Endothelial cell of umbilical vein (primary cell): ENCODE results near the gene NAP1L1. TPM values are rescaled to one million over a fixed set of nuclear protein-coding genes. Genes with fewer than 3 reads are reported as not detected.

Experiments
- BruUV-seq: library from RNA; stranded (reverse); fragments of 400-500 nt; replicated peaks from 2 replicates; lab custom pipeline; 2021; lab: Mats Ljungman, UMichigan
- CTCF ChIA-PET: fragments of 300-600, 350-600 bp; sonication (Branson Sonifier 250); formaldehyde crosslinking; loops from one replicate; lab custom pipeline; 2021; ENCODE audit warnings: antibody characterized with exemption, inconsistent platforms; lab: Charles Lee
- POLR2A ChIA-PET: fragments of 300-600, 350-600 bp; sonication (Branson Sonifier 250); formaldehyde crosslinking; loops from one replicate; lab custom pipeline; 2021; ENCODE audit warnings: antibody characterized with exemption, inconsistent platforms; lab: Charles Lee
- DNase-seq: peaks from one replicate; pipeline ENCODE4 v3.0.0-alpha.2; 2011; ENCODE audit warnings: low read depth, low spot score
- FAIRE-seq: peaks from 2 replicates; lab custom pipeline; 2011; peaks lifted over from hg19 to GRCh38; lab: Jason Lieb, UNC
- H2AFZ ChIP-seq: 2 replicates; pipeline ENCODE4 v1.6.0; 2012; ENCODE audit warnings: low read depth, low read length, control low read depth, inconsistent platforms
- H3K27ac ChIP-seq: 2 replicates; pipeline ENCODE4 v1.5.1; 2011; ENCODE audit warnings: low read depth, mild to moderate bottlenecking, control low read depth, low read length, moderate library complexity; ENCODE audit not compliant: insufficient read depth
- H3K27me3 ChIP-seq, 2 experiments: 2 replicates each; pipeline versions ENCODE4 v1.6.0 to v1.6.1; 2011; ENCODE audit warnings: low read length in 2 of 2, mixed read lengths in 1 of 2; ENCODE audit not compliant: control insufficient read depth in 2 of 2, insufficient read depth in 2 of 2
- H3K36me3 ChIP-seq, 2 experiments: 2 replicates in 1 of 2; 3 replicates in 1 of 2; pipeline ENCODE4 v1.5.1; 2011; ENCODE audit warnings: low read length in 2 of 2, mild to moderate bottlenecking in 1 of 2, moderate library complexity in 1 of 2; ENCODE audit not compliant: control insufficient read depth in 2 of 2, insufficient read depth in 2 of 2; ENCODE audit errors: extremely low read depth in 1 of 2
- H3K4me1 ChIP-seq: 3 replicates; pipeline ENCODE4 v1.5.1; 2011; ENCODE audit warnings: mild to moderate bottlenecking, low read length; ENCODE audit not compliant: control insufficient read depth, insufficient read depth; ENCODE audit errors: extremely low read depth
- H3K4me2 ChIP-seq: 2 replicates; pipeline ENCODE4 v1.6.1; 2011; ENCODE audit warnings: low read length, control low read depth, mixed read lengths; ENCODE audit not compliant: insufficient read depth
- H3K4me3 ChIP-seq, 3 experiments: fragments of 200-600 bp in 1 of 3; sonication (generic), shearing (Covaris generic) in 1 of 3; replicated peaks in 1 of 3; 2 replicates each; pipeline ENCODE4 v1.5.1; 2011 to 2016; ENCODE audit warnings: control low read depth in 3 of 3, low read length in 3 of 3, mild to moderate bottlenecking in 2 of 3, inconsistent platforms in 1 of 3, low read depth in 1 of 3, moderate library complexity in 1 of 3; ENCODE audit not compliant: insufficient read depth in 1 of 3
- H3K79me2 ChIP-seq: 2 replicates; pipeline ENCODE4 v1.6.0; 2012; ENCODE audit warnings: low read length, inconsistent platforms; ENCODE audit not compliant: control insufficient read depth, insufficient read depth
- H3K9ac ChIP-seq: replicated peaks from 2 replicates; pipeline ENCODE3; 2011; ENCODE audit warnings: low read length, control low read depth; ENCODE audit not compliant: insufficient read depth; ENCODE audit errors: extremely low read depth
- H3K9me1 ChIP-seq: replicated peaks from 3 replicates; pipeline ENCODE4 v1.6.0; 2011; ENCODE audit warnings: mild to moderate bottlenecking, low read length; ENCODE audit not compliant: control insufficient read depth, insufficient read depth; ENCODE audit errors: extremely low read depth
- H3K9me3 ChIP-seq: replicated peaks from 2 replicates; pipeline ENCODE4 v1.5.1; 2012; ENCODE audit warnings: low read length, inconsistent platforms; ENCODE audit not compliant: control insufficient read depth, insufficient read depth
- H4K20me1 ChIP-seq: replicated peaks from 2 replicates; pipeline ENCODE3; 2011; ENCODE audit warnings: mild to moderate bottlenecking, low read length; ENCODE audit not compliant: control insufficient read depth, insufficient read depth; ENCODE audit errors: extremely low read depth
- EZH2 ChIP-seq: IDR thresholded peaks from 2 replicates; pipeline ENCODE4 v1.6.1; 2012; ENCODE audit warnings: borderline replicate concordance, low read depth, mild to moderate bottlenecking, moderate library complexity, low read length, inconsistent platforms; ENCODE audit not compliant: severe bottlenecking
- FOS ChIP-seq: IDR thresholded peaks from 2 replicates; pipeline ENCODE4 v1.6.1; 2011; ENCODE audit warnings: mild to moderate bottlenecking, low read length, moderate library complexity, borderline replicate concordance; ENCODE audit not compliant: insufficient read depth
- GATA2 ChIP-seq: IDR thresholded peaks from 2 replicates; pipeline ENCODE4 v1.7.0; 2011; ENCODE audit warnings: low read depth, mild to moderate bottlenecking, moderate library complexity, mixed read lengths, low read length; ENCODE audit not compliant: insufficient read length, insufficient read depth
- JUN ChIP-seq: IDR thresholded peaks from 2 replicates; pipeline ENCODE4 v1.6.1; 2011; ENCODE audit warnings: borderline replicate concordance, low read depth; ENCODE audit not compliant: insufficient read length, insufficient read depth
- MYC ChIP-seq: IDR thresholded peaks from one replicate; pipeline ENCODE4 v1.6.1; 2011; ENCODE audit warnings: mild to moderate bottlenecking, low read depth, low read length
- POLR2A ChIP-seq: IDR thresholded peaks from 2 replicates; pipeline ENCODE4 v1.6.1; 2012; ENCODE audit warnings: low read depth, mild to moderate bottlenecking, control low read depth, low read length
- POLR2AphosphoS5 ChIP-seq: IDR thresholded peaks from 2 replicates; pipeline ENCODE4 v1.6.1; 2012; ENCODE audit warnings: low read depth, mild to moderate bottlenecking, control low read depth, low read length, moderate library complexity; ENCODE audit not compliant: insufficient read depth
- dilution Hi-C: fragments of 300-500 bp; cut with MboI; formaldehyde crosslinking; loops from one replicate; pipeline ENCODE4 v1.15.0; 2019; ENCODE audit warnings: low sequenced_read_pairs; ENCODE audit not compliant: extremely low pct_ligation_motif_present
- intact Hi-C: fragments of 100-400 bp; cut with micrococcal nuclease; formaldehyde crosslinking; loops from one replicate; pipeline ENCODE4 v1.10.0; 2022
- polyA plus RNA-seq, 4 experiments: library from polyadenylated mRNA; depleted of rRNA in 3 of 4; stranded (reverse) in 3 of 4; unstranded in 1 of 4; fragments of >200 nt; gene quantifications; 2 replicates each; pipeline versions ENCODE4 v1.2.1 to v1.2.3, GENCODE V29; 2011 to 2012; ENCODE audit warnings: missing spikeins in 1 of 4
- total RNA-seq: library from RNA; stranded (reverse); gene quantifications from 2 replicates; pipeline ENCODE4 v1.2.3, GENCODE V29; 2021
- TF ChIP-seq, protein P1 (sequence below), 2 donors: IDR thresholded peaks; 1 replicate in 1 of 2; 2 replicates in 1 of 2; pipeline ENCODE4 v1.5.1; 2011; ENCODE audit warnings: low read length in 2 of 2, mild to moderate bottlenecking in 2 of 2, moderate library complexity in 2 of 2, control low read depth in 1 of 2, inconsistent platforms in 1 of 2, low read depth in 1 of 2; ENCODE audit not compliant: insufficient read depth in 1 of 2; ENCODE audit errors: extremely low read depth in 1 of 2
- TF ChIP-seq, protein P2 (sequence below): IDR thresholded peaks from 2 replicates; pipeline ENCODE4 v1.6.1; 2011; ENCODE audit not compliant: insufficient read depth, insufficient read length

NAP1L1 gene
- total and polyA plus RNA-seq, 2 donors (not counting 3 experiments of a cell fraction or from before 2014, with no cell fraction given): 127 to 649 TPM

DNA sequence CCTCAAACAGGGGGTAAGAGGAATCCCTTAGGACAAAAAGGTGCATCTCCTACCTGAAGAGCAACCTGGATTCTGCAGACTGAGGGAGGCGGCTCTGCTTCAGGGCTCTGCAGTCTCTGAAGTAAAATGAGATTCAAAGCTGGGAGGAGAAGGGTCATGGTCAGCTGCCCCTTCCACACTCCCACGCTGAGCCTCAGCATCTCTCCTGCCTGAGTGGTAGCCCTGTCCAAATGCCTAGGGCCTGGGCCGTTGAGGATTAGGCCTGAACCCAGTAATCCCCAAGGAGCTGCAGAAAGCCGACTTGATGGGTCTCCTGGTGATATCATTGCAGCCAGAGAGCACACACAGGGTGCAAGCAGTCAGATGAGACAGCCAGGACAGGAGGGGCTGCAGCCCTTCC lies 71.8 kb downstream of the NAP1L1 start:
- Histone ChIP-seq H3K27ac (no peak overlapping the region), H3K36me3 (no peaks in the 10 kb centered on the region), H3K4me1 (no peaks in the 10 kb centered on the region), H3K4me2 (no peak overlapping the region), H2AFZ (no peak overlapping the region), H3K79me2 (no peaks in the 10 kb centered on the region), H3K27me3 (no peaks in the 10 kb centered on the region), H4K20me1 (no peaks in the 10 kb centered on the region), H3K4me3 (no peak overlapping the region), H3K9ac (no peak overlapping the region), H3K9me1 (no peaks in the 10 kb centered on the region), H3K9me3 (no peaks in the 10 kb centered on the region)
- DNase-seq (no peak), FAIRE-seq (no peak)
- BruUV-seq: no TSS peak
- dilution Hi-C loops (no loop called here), intact Hi-C loops (no loop called here)
- no peak for TF ChIP-seq JUN
- TF ChIP-seq POLR2A: no peak
- TF ChIP-seq, protein P1, sequence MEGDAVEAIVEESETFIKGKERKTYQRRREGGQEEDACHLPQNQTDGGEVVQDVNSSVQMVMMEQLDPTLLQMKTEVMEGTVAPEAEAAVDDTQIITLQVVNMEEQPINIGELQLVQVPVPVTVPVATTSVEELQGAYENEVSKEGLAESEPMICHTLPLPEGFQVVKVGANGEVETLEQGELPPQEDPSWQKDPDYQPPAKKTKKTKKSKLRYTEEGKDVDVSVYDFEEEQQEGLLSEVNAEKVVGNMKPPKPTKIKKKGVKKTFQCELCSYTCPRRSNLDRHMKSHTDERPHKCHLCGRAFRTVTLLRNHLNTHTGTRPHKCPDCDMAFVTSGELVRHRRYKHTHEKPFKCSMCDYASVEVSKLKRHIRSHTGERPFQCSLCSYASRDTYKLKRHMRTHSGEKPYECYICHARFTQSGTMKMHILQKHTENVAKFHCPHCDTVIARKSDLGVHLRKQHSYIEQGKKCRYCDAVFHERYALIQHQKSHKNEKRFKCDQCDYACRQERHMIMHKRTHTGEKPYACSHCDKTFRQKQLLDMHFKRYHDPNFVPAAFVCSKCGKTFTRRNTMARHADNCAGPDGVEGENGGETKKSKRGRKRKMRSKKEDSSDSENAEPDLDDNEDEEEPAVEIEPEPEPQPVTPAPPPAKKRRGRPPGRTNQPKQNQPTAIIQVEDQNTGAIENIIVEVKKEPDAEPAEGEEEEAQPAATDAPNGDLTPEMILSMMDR (IDR thresholded peaks at IDR 0.05; ENCODE audit: extremely low read depth in 1 of 2, insufficient read depth in 1 of 2, low read depth in 1 of 2, low read length in 2 of 2): no peak
- TF ChIP-seq, protein P2, sequence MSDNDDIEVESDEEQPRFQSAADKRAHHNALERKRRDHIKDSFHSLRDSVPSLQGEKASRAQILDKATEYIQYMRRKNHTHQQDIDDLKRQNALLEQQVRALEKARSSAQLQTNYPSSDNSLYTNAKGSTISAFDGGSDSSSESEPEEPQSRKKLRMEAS: no peak
- no peak for TF ChIP-seq FOS
- no peak for TF ChIP-seq EZH2
- no peak for TF ChIP-seq MYC
- TF ChIP-seq POLR2AphosphoS5: no peak
- no peak for TF ChIP-seq GATA2
- ChIA-PET CTCF (interaction anchor here (0.8 to 1.6 kb wide), 4 partner anchors 10 to 40 kb away, joined by 3 to 7 read pairs (median 5); no protein-coding TSS in a partner anchor), POLR2A (no interaction called here)
